T-helper 2 cell treated with Interferon-gamma antibody and Interleukin-4, amounts not matched to agents 100 ng/mL and 5 ng/mL, for 36 hours (primary cell): ENCODE results near the gene HDAC4. TPM values are rescaled to one million over a fixed set of nuclear protein-coding genes. Genes with fewer than 3 reads are reported as not detected.

Source experiments
- intact Hi-C: fragments of 100-400 bp; cut with micrococcal nuclease; formaldehyde crosslinking; loops from one replicate; pipeline ENCODE4 v1.15.1; 2023
- total RNA-seq: library from RNA; stranded (reverse); gene quantifications from 2 replicates; pipeline ENCODE4 v1.2.3, GENCODE V29; 2022

Gene HDAC4
- total RNA-seq, 1 donor from 2014 or later = 52.0 TPM

- intact Hi-C loops = no loop called here
Measured at GRCh38 chr2:239102266-239102665, 298.6 kb downstream of the HDAC4 start.

GRCh38 chr2:239101807-239102206, 299.0 kb downstream of the HDAC4 start:
- intact Hi-C loops = no loop called here

GRCh38 chr2:239101071-239101470, 299.7 kb downstream of the HDAC4 start:
- intact Hi-C loops = no loop called here

- intact Hi-C loops = no loop called here
Measured at GRCh38 chr2:239099474-239099873, 301.3 kb downstream of the HDAC4 start.

- intact Hi-C loops = no loop called here
Measured at GRCh38 chr2:239098288-239098970, 302.4 kb downstream of the HDAC4 start.

- intact Hi-C loops = no loop called here
Measured at GRCh38 chr2:239097428-239097696, 303.5 kb downstream of the HDAC4 start.

GRCh38 chr2:239096676-239097427, 304.0 kb downstream of the HDAC4 start:
- intact Hi-C loops = no loop called here

- intact Hi-C loops = no loop called here
Measured at GRCh38 chr2:239095460-239096081, 305.2 kb downstream of the HDAC4 start.

- intact Hi-C loops = no loop called here
Measured at GRCh38 chr2:239094867-239095266, 306.0 kb downstream of the HDAC4 start.

GRCh38 chr2:239093952-239094351, 306.9 kb downstream of the HDAC4 start:
- intact Hi-C loops = no loop called here

- intact Hi-C loops = no loop called here
Measured at GRCh38 chr2:239093542-239093941, 307.3 kb downstream of the HDAC4 start.

- intact Hi-C loops = no loop called here
Measured at GRCh38 chr2:239092571-239093294, 308.1 kb downstream of the HDAC4 start.

- intact Hi-C loops = no loop called here
Measured at GRCh38 chr2:239089884-239090283, 310.9 kb downstream of the HDAC4 start.

- intact Hi-C loops = no loop called here
Measured at GRCh38 chr2:239087046-239087710, 313.6 kb downstream of the HDAC4 start.

- intact Hi-C loops = no loop called here
Measured at GRCh38 chr2:239086325-239087020, 314.3 kb downstream of the HDAC4 start.

GRCh38 chr2:239085201-239085992, 315.4 kb downstream of the HDAC4 start:
- intact Hi-C loops = no loop called here

GRCh38 chr2:239084007-239084406, 316.8 kb downstream of the HDAC4 start:
- intact Hi-C loops = no loop called here

- intact Hi-C loops = no loop called here
Measured at GRCh38 chr2:239082425-239082824, 318.4 kb downstream of the HDAC4 start.

GRCh38 chr2:239081622-239082021, 319.2 kb downstream of the HDAC4 start:
- intact Hi-C loops = no loop called here

- intact Hi-C loops = no loop called here
Measured at GRCh38 chr2:239081046-239081445, 319.8 kb downstream of the HDAC4 start.
